HepG2 (cell line): Measurements from ENCODE around the gene PPP2R5D. TPM values are rescaled to one million over a fixed set of nuclear protein-coding genes. Genes with fewer than 3 reads are reported as not detected.
A peak's percentile ranks its signal among the peaks of the same experiment; 100 is the strongest.

ENCODE experiments used
- ATAC-seq: fragments of 200-7000 bp; cut with Tn5 transposase; 3 replicates; pipeline ENCODE4 v1.9.1; 2020; ENCODE audit warnings: mild to moderate bottlenecking, moderate library complexity
- BruUV-seq: library from RNA; stranded (reverse); fragments of 400-500 nt; replicated peaks from 2 replicates; lab custom pipeline; 2021; lab: Mats Ljungman, UMichigan
- CTCF ChIA-PET: fragments of 300-600 bp; formaldehyde crosslinking; extraction: SDS; loops from one replicate; lab custom pipeline; 2021; ENCODE audit warnings: low total read pairs, inconsistent platforms, low intra/inter-chr PET ratio; lab: Yijun Ruan, JAX
- POLR2A ChIA-PET: fragments of 350-600 bp; sonication (Branson Sonifier 250); formaldehyde crosslinking; loops from one replicate; lab custom pipeline; 2020; ENCODE audit warnings: antibody characterized with exemption, inconsistent platforms; lab: Yijun Ruan, JAX
- DNase-seq: peaks from one replicate; pipeline ENCODE4 v3.0.0-alpha.2; 2015; ENCODE audit warnings: low spot score
- FAIRE-seq: peaks from 3 replicates; lab custom pipeline; 2011; peaks lifted over from hg19 to GRCh38; lab: Jason Lieb, UNC
- H2AFZ ChIP-seq: one replicate; pipeline ENCODE4 v1.6.1; 2011; ENCODE audit warnings: low read length, inconsistent platforms
- H3K27ac ChIP-seq: fragments of 300-600 bp; 3 replicates; pipeline ENCODE4 v1.8.0; 2011; ENCODE audit warnings: mixed run types, mild to moderate bottlenecking, mixed read lengths, low read length, inconsistent platforms; ENCODE audit not compliant: insufficient read depth; ENCODE audit errors: extremely low read length
- H3K27me3 ChIP-seq, 2 experiments: fragments of 200-600 bp in 1 of 2; 2 replicates in 1 of 2; 3 replicates in 1 of 2; pipeline versions ENCODE4 v1.6.0 to v1.8.0; 2011; ENCODE audit warnings: low read length in 2 of 2, mild to moderate bottlenecking in 2 of 2, moderate library complexity in 2 of 2, inconsistent platforms in 1 of 2; ENCODE audit not compliant: insufficient read depth in 2 of 2, control insufficient read depth in 1 of 2
- H3K36me3 ChIP-seq, 2 experiments: fragments of 200-600 bp in 1 of 2; replicated peaks in 1 of 2; 2 replicates in 1 of 2; 3 replicates in 1 of 2; pipeline versions ENCODE4 v1.5.1 to v1.8.0; 2011; ENCODE audit warnings: low read length in 2 of 2, inconsistent platforms in 1 of 2; ENCODE audit not compliant: insufficient read depth in 2 of 2, control insufficient read depth in 1 of 2
- H3K4me1 ChIP-seq: 2 replicates; pipeline ENCODE4 v1.5.1; 2012; ENCODE audit warnings: low read length, inconsistent platforms; ENCODE audit not compliant: insufficient read depth
- H3K4me2 ChIP-seq: 2 replicates; pipeline ENCODE4 v1.6.0; 2011; ENCODE audit warnings: low read depth, low read length, inconsistent platforms
- H3K4me3 ChIP-seq, 3 experiments: fragments of 200-600 bp in 1 of 3; sonication (generic), shearing (Covaris generic) in 1 of 3; replicated peaks in 1 of 3; 2 replicates each; pipeline ENCODE4 v1.5.1; 2011 to 2016; ENCODE audit warnings: low read length in 3 of 3, inconsistent platforms in 2 of 3, low read depth in 2 of 3, mild to moderate bottlenecking in 2 of 3, control low read depth in 1 of 3, mixed read lengths in 1 of 3; ENCODE audit not compliant: insufficient read depth in 1 of 3
- H3K79me2 ChIP-seq: one replicate; pipeline ENCODE4 v1.6.1; 2011; ENCODE audit warnings: low read length, inconsistent platforms; ENCODE audit not compliant: insufficient read depth
- H3K9ac ChIP-seq: 2 replicates; pipeline ENCODE4 v1.6.0; 2011; ENCODE audit warnings: mild to moderate bottlenecking, low read depth, low read length, inconsistent platforms; ENCODE audit not compliant: insufficient read depth
- H3K9me3 ChIP-seq: 2 replicates; pipeline ENCODE4 v1.5.1; 2012; ENCODE audit warnings: mild to moderate bottlenecking, low read length
- H4K20me1 ChIP-seq: 2 replicates; pipeline ENCODE4 v1.6.0; 2011; ENCODE audit warnings: inconsistent platforms, mild to moderate bottlenecking, low read length, moderate library complexity; ENCODE audit not compliant: insufficient read depth
- HES4 ChIP-seq: sonication (generic); formaldehyde crosslinking; IDR thresholded peaks from 2 replicates; pipeline ENCODE4 v1.9.0; 2021; ENCODE audit warnings: mild to moderate bottlenecking, missing genetic modification reagents, borderline replicate concordance
- HMGXB4 ChIP-seq, 2 experiments: sonication (generic) in 1 of 2; formaldehyde crosslinking in 1 of 2; IDR thresholded peaks; 2 replicates each; pipeline versions ENCODE4 v1.4.0 to v1.6.1; 2018 to 2020; ENCODE audit warnings: missing genetic modification reagents in 2 of 2, borderline replicate concordance in 1 of 2, low read depth in 1 of 2, mild to moderate bottlenecking in 1 of 2, missing biosample characterization in 1 of 2
- HNF1B ChIP-seq: sonication (generic); formaldehyde crosslinking; IDR thresholded peaks from 2 replicates; pipeline ENCODE4 v1.5.1; 2020; ENCODE audit warnings: mild to moderate bottlenecking, moderate library complexity, missing genetic modification reagents
- KMT2A ChIP-seq: sonication (generic); formaldehyde crosslinking; IDR thresholded peaks from 2 replicates; pipeline ENCODE4 v1.4.0; 2020; ENCODE audit warnings: missing genetic modification reagents
- POGK ChIP-seq: sonication (generic); formaldehyde crosslinking; conservative IDR thresholded peaks from 2 replicates; pipeline ENCODE4 v1.8.0; 2022; ENCODE audit warnings: mild to moderate bottlenecking, moderate library complexity, missing genetic modification reagents
- RAD21 ChIP-seq: fragments of 450-650 bp; formaldehyde crosslinking; IDR thresholded peaks from 2 replicates; pipeline ENCODE4 v1.5.0; 2020; ENCODE audit warnings: mild to moderate bottlenecking
- SMC3 ChIP-seq: IDR thresholded peaks from 2 replicates; pipeline ENCODE4 v1.6.1; 2011; ENCODE audit warnings: low read length, improper control_type of control experiment
- SP5 ChIP-seq: IDR thresholded peaks from 2 replicates; pipeline ENCODE4 v1.6.1; 2016; ENCODE audit warnings: low read depth, borderline replicate concordance
- ZFP36L2 ChIP-seq: sonication (generic); formaldehyde crosslinking; IDR thresholded peaks from 2 replicates; pipeline ENCODE4 v1.4.0; 2020; ENCODE audit warnings: missing genetic modification reagents
- ZFP62 ChIP-seq: sonication (generic); formaldehyde crosslinking; IDR thresholded peaks from 2 replicates; pipeline ENCODE4 v1.4.0; 2020; ENCODE audit warnings: missing genetic modification reagents
- ZFX ChIP-seq: sonication (generic); formaldehyde crosslinking; IDR thresholded peaks from 2 replicates; pipeline ENCODE4 v1.4.0; 2020; ENCODE audit warnings: mild to moderate bottlenecking, low read depth, missing genetic modification reagents, moderate library complexity
- ZMAT5 ChIP-seq: sonication (generic); formaldehyde crosslinking; IDR thresholded peaks from 2 replicates; pipeline ENCODE4 v1.5.0; 2020; ENCODE audit warnings: mild to moderate bottlenecking, low read depth, missing genetic modification reagents, borderline replicate concordance
- ZMYM2 ChIP-seq: sonication (generic); formaldehyde crosslinking; IDR thresholded peaks from 2 replicates; pipeline ENCODE4 v1.8.0; 2022; ENCODE audit warnings: mild to moderate bottlenecking, missing genetic modification reagents
- ZNF34 ChIP-seq: sonication (generic); formaldehyde crosslinking; IDR thresholded peaks from 2 replicates; pipeline ENCODE4 v1.4.0; 2020; ENCODE audit warnings: mild to moderate bottlenecking, missing genetic modification reagents, borderline replicate concordance
- ZNF547 ChIP-seq: sonication (generic); formaldehyde crosslinking; IDR thresholded peaks from 2 replicates; pipeline ENCODE4 v1.5.1; 2020; ENCODE audit warnings: mild to moderate bottlenecking, missing genetic modification reagents
- ZNF615 ChIP-seq: sonication (generic); formaldehyde crosslinking; IDR thresholded peaks from 2 replicates; pipeline ENCODE4 v1.5.0; 2020; ENCODE audit warnings: mild to moderate bottlenecking, missing genetic modification reagents, borderline replicate concordance
- ZNF720 ChIP-seq: sonication (generic); formaldehyde crosslinking; IDR thresholded peaks from 2 replicates; pipeline ENCODE4 v1.4.0; 2020; ENCODE audit warnings: missing genetic modification reagents
- WGBS: methylation state at CpG from one replicate; pipeline ENCODE4 v1.1.6; 2017; ENCODE audit warnings: low lambda C conversion rate; 5-methylcytosine and 5-hydroxymethylcytosine counted together
- in situ Hi-C: cut with HindIII; loops from 2 replicates; pipeline ENCODE4 v1.10.0; 2017; ENCODE audit warnings: low pct_unique_long_range_greater_than_20kb; ENCODE audit not compliant: extremely low pct_ligation_motif_present
- intact Hi-C: fragments of 100-400 bp; cut with micrococcal nuclease; formaldehyde crosslinking; loops from one replicate; pipeline ENCODE4 v1.10.0; 2022; ENCODE audit not compliant: unreplicated experiment
- polyA plus RNA-seq, 8 experiments: library from polyadenylated mRNA; depleted of rRNA in 3 of 8; stranded (reverse) in 7 of 8; unstranded in 1 of 8; fragments of >200 nt; fragmentation: Illumina TruSeq in 4 of 8; extraction: Trizol in 4 of 8; gene quantifications; 2 replicates each; pipeline versions ENCODE4 v1.2.1 to v1.2.3, GENCODE V29; 2011 to 2016; ENCODE audit warnings: low read depth in 4 of 8, missing spikeins in 1 of 8, mixed read lengths in 1 of 8; ENCODE audit not compliant: insufficient read depth in 1 of 8
- total RNA-seq, 5 experiments: library from RNA; depleted of rRNA; stranded (reverse); fragments of >200 nt; fragmentation: Illumina TruSeq; extraction: Trizol; gene quantifications; 2 replicates each; pipeline ENCODE4 v1.2.3, GENCODE V29; 2016; ENCODE audit warnings: low read depth in 1 of 5

Gene PPP2R5D
- total and polyA plus RNA-seq, 2 of the 13 experiments (the other 11 are each of a cell fraction or from before 2014, with no cell fraction given), result 53.7 to 60.4 TPM

GRCh38 chr6:42963855-42964605, 20.3 kb upstream of the PPP2R5D start:
- peak; percentile 81 for FAIRE-seq
- 0 out of 5 replicates have a peak, but pooled peaks cover 0 to 1% of the 10 kb centered on the region in 2 experiments for H3K36me3 ChIP-seq
- no peak overlapping the region for H2AFZ ChIP-seq
- ChIA-PET POLR2A (interaction anchor here (1.7 to 3.2 kb wide), 4 partner anchors 15 to 96 kb away, joined by 4 to 25 read pairs (median 10); partner anchors contain the start of genes PEX6, PPP2R5D and RRP36), CTCF (interaction anchor here (1.0 kb wide), 1 partner anchor 180 kb away, joined by 3 read pairs; no protein-coding TSS in a partner anchor)
- H3K4me2 ChIP-seq, result no peak overlapping the region
- 69% methylated on average over 6 of the region's 9 CpGs for WGBS
- H4K20me1 ChIP-seq, result no peaks in the 10 kb centered on the region
- intact Hi-C loops, result loop anchor here (5.0 kb wide), 1 partner anchor 48 kb away; the partner anchor contains the start of genes KLHDC3 and MEA1
- DNase-seq, result peak; percentile 76
- H3K79me2 ChIP-seq, result no peaks in the 10 kb centered on the region
- H3K4me1 ChIP-seq, result peaks cover 35% of the 10 kb centered on the region
- H3K4me3 ChIP-seq, result no peak overlapping the region
- in situ Hi-C loops, result no loop called here
- H3K9ac ChIP-seq, result no peak overlapping the region
- no peak overlapping the region for H3K27ac ChIP-seq
- no peaks in the 10 kb centered on the region; a peak in 1 of 5 replicates for H3K27me3 ChIP-seq
- peak; percentile 44 for ATAC-seq
- BruUV-seq, result no TSS peak
- no peaks in the 10 kb centered on the region for H3K9me3 ChIP-seq
- TF ChIP-seq ZFX (peak; percentile 64), ZMAT5 (CRISPR knock-in tag) (no peak), RAD21 (peak; percentile 62), POGK (CRISPR knock-in tag) (0 out of 2 replicates have a peak, but pooled peaks have one; percentile 28), SMC3 (peak; percentile 73), KMT2A (CRISPR knock-in tag) (no peak), ZNF720 (no peak), ZMYM2 (CRISPR knock-in tag) (no peak), HMGXB4 (CRISPR knock-in tag; IDR thresholded peaks at IDR 0.05; ENCODE audit: borderline replicate concordance in 1 of 2, low read depth in 1 of 2) (peak in 1 of 2 experiments; percentile 52; a peak in 1 of 4 replicates), HNF1B (CRISPR knock-in tag) (peak; percentile 46; the same call in 1 of the 2 replicates), ZNF547 (CRISPR knock-in tag) (0 out of 2 replicates have a peak, but pooled peaks have one; percentile 31), SP5 (CRISPR knock-in tag) (peak; percentile 38; the same call in 1 of the 2 replicates), ZFP36L2 (no peak), ZNF615 (CRISPR knock-in tag) (0 out of 2 replicates have a peak, but pooled peaks have one; percentile 46), ZNF34 (CRISPR knock-in tag) (no peak), ZFP62 (no peak), HES4 (0 out of 2 replicates have a peak, but pooled peaks have one; percentile 38)
